ENCODE data around the gene ABCG1.

GRCh38 chr21:42254083-42254482, 35.1 kb downstream of the ABCG1 start:
- TF ChIP-seq CTCF (IDR thresholded peaks at IDR 0.05): no peak
- no peak for TF ChIP-seq POLR2A (IDR thresholded peaks at IDR 0.05)
